H9 (cell line): Measurements from ENCODE around the gene SRPK2. TPM values are rescaled to one million over a fixed set of nuclear protein-coding genes. Genes with fewer than 3 reads are reported as not detected.

Experiments used
- DNase-seq: peaks from one replicate; pipeline ENCODE4 v3.0.0-alpha.2; 2017
- H2AFZ ChIP-seq: one replicate; pipeline ENCODE4 v1.6.1; 2013; ENCODE audit warnings: mild to moderate bottlenecking, low read length, control low read depth, moderate library complexity
- H2AK5ac ChIP-seq: 2 replicates; pipeline ENCODE4 v1.6.1; 2013; ENCODE audit warnings: low read length, control low read depth, mixed read lengths; ENCODE audit not compliant: insufficient read length
- H2BK120ac ChIP-seq: one replicate; pipeline ENCODE4 v1.6.1; 2013; ENCODE audit warnings: low read depth, mild to moderate bottlenecking, low read length, control low read depth, inconsistent platforms; ENCODE audit not compliant: poor library complexity, severe bottlenecking
- H2BK12ac ChIP-seq: 2 replicates; pipeline ENCODE4 v1.6.1; 2013; ENCODE audit warnings: low read length, control low read depth, mixed read lengths, low read depth; ENCODE audit not compliant: insufficient read length
- H2BK15ac ChIP-seq: 2 replicates; pipeline ENCODE4 v1.6.1; 2013; ENCODE audit warnings: low read depth, low read length, control low read depth
- H2BK20ac ChIP-seq: one replicate; pipeline ENCODE4 v1.6.1; 2013; ENCODE audit warnings: low read depth, mild to moderate bottlenecking, low read length, control low read depth, inconsistent platforms; ENCODE audit not compliant: poor library complexity, severe bottlenecking
- H2BK5ac ChIP-seq: 2 replicates; pipeline ENCODE4 v1.6.1; 2013; ENCODE audit warnings: low read length, control low read depth, mixed read lengths; ENCODE audit not compliant: insufficient read length
- H3K14ac ChIP-seq: 2 replicates; pipeline ENCODE4 v1.6.1; 2013; ENCODE audit warnings: low read length, control low read depth; ENCODE audit not compliant: insufficient read depth
- H3K18ac ChIP-seq: 2 replicates; pipeline ENCODE4 v1.6.1; 2013; ENCODE audit warnings: low read depth, mild to moderate bottlenecking, mixed read lengths, low read length, control low read depth; ENCODE audit not compliant: insufficient read length
- H3K23ac ChIP-seq: 2 replicates; pipeline ENCODE4 v1.6.1; 2013; ENCODE audit warnings: low read length, control low read depth, mixed read lengths, low read depth; ENCODE audit not compliant: insufficient read length
- H3K23me2 ChIP-seq: 2 replicates; pipeline ENCODE4 v1.6.1; 2013; ENCODE audit warnings: low read depth, mild to moderate bottlenecking, mixed read lengths, low read length, control low read depth; ENCODE audit not compliant: insufficient read length, poor library complexity, severe bottlenecking
- H3K27ac ChIP-seq: 2 replicates; pipeline ENCODE4 v1.5.1; 2013; ENCODE audit warnings: low read length, control low read depth, mixed read lengths, low read depth; ENCODE audit not compliant: insufficient read length
- H3K27me3 ChIP-seq: 2 replicates; pipeline ENCODE4 v1.6.1; 2013; ENCODE audit warnings: low read length, control low read depth, inconsistent platforms; ENCODE audit not compliant: insufficient read depth
- H3K4ac ChIP-seq: 2 replicates; pipeline ENCODE4 v1.6.1; 2013; ENCODE audit warnings: low read depth, mild to moderate bottlenecking, control low read depth, inconsistent platforms, low read length, moderate library complexity
- H3K4me1 ChIP-seq: 2 replicates; pipeline ENCODE4 v1.6.1; 2013; ENCODE audit warnings: low read length, control low read depth, inconsistent platforms; ENCODE audit not compliant: insufficient read depth
- H3K4me2 ChIP-seq: 2 replicates; pipeline ENCODE4 v1.6.1; 2013; ENCODE audit warnings: low read length, control low read depth, mixed read lengths; ENCODE audit not compliant: insufficient read length, insufficient read depth
- H3K56ac ChIP-seq: 2 replicates; pipeline ENCODE4 v1.6.1; 2013; ENCODE audit warnings: low read depth, mild to moderate bottlenecking, mixed read lengths, low read length, control low read depth; ENCODE audit not compliant: insufficient read length
- H3K79me1 ChIP-seq: 2 replicates; pipeline ENCODE4 v1.6.1; 2013; ENCODE audit warnings: low read depth, mild to moderate bottlenecking, moderate library complexity, low read length, control low read depth, inconsistent platforms; ENCODE audit not compliant: insufficient read depth, poor library complexity, severe bottlenecking
- H3K79me2 ChIP-seq: 2 replicates; pipeline ENCODE4 v1.6.1; 2013; ENCODE audit warnings: low read length, control low read depth, inconsistent platforms; ENCODE audit not compliant: insufficient read depth
- H3K9ac ChIP-seq: 2 replicates; pipeline ENCODE4 v1.6.1; 2013; ENCODE audit warnings: low read length, control low read depth, mixed read lengths; ENCODE audit not compliant: insufficient read length; ENCODE audit errors: extremely low read depth
- H3K9me3 ChIP-seq: one replicate; pipeline ENCODE4 v1.6.1; 2013; ENCODE audit warnings: low read depth, low read length, inconsistent platforms; ENCODE audit not compliant: control insufficient read depth
- H3T11ph ChIP-seq: one replicate; pipeline ENCODE4 v1.6.1; 2013; ENCODE audit warnings: mild to moderate bottlenecking, low read length, control low read depth, inconsistent platforms
- H4K20me1 ChIP-seq: one replicate; pipeline ENCODE4 v1.6.1; 2013; ENCODE audit not compliant: control insufficient read depth, insufficient read length, insufficient read depth
- H4K5ac ChIP-seq: 2 replicates; pipeline ENCODE4 v1.6.1; 2013; ENCODE audit warnings: low read depth, mild to moderate bottlenecking, mixed read lengths, low read length, control low read depth; ENCODE audit not compliant: insufficient read length
- H4K8ac ChIP-seq: replicated peaks from 2 replicates; pipeline ENCODE4 v1.6.1; 2013; ENCODE audit warnings: low read length, control low read depth, mixed read lengths, low read depth; ENCODE audit not compliant: insufficient read length
- H4K91ac ChIP-seq: 2 replicates; pipeline ENCODE4 v1.6.1; 2013; ENCODE audit warnings: low read depth, mild to moderate bottlenecking, moderate library complexity, mixed read lengths, low read length, control low read depth; ENCODE audit not compliant: insufficient read length
- H3K27ac Mint-ChIP-seq, 3 experiments: 2 replicates in 2 of 3; 3 replicates in 1 of 3; pipeline ENCODE4 v1.8.0; 2020 to 2021; ENCODE audit warnings: mixed read lengths in 3 of 3, mild to moderate bottlenecking in 1 of 3, moderate library complexity in 1 of 3
- H3K27me3 Mint-ChIP-seq: 2 replicates; pipeline ENCODE4 v1.8.0; 2021; ENCODE audit warnings: low read depth, mild to moderate bottlenecking, moderate library complexity, mixed read lengths
- H3K36me3 Mint-ChIP-seq, 3 experiments: 2 replicates in 2 of 3; 3 replicates in 1 of 3; pipeline ENCODE4 v1.8.0; 2020 to 2021; ENCODE audit warnings: low read depth in 3 of 3, mixed read lengths in 3 of 3; ENCODE audit not compliant: insufficient read depth in 1 of 3
- H3K4me1 Mint-ChIP-seq, 2 experiments: 2 replicates each; pipeline ENCODE4 v1.8.0; 2020; ENCODE audit warnings: mixed read lengths in 2 of 2
- H3K4me3 Mint-ChIP-seq, 2 experiments: 2 replicates in 1 of 2; 3 replicates in 1 of 2; pipeline ENCODE4 v1.8.0; 2020 to 2021; ENCODE audit warnings: mild to moderate bottlenecking in 2 of 2, mixed read lengths in 2 of 2, moderate library complexity in 1 of 2
- H3K9me3 Mint-ChIP-seq, 2 experiments: 2 replicates in 1 of 2; 3 replicates in 1 of 2; pipeline ENCODE4 v1.8.0; 2020; ENCODE audit warnings: mild to moderate bottlenecking in 2 of 2, mixed read lengths in 2 of 2, moderate library complexity in 1 of 2
- WGBS: extraction: QIAGEN DNeasy Blood & Tissue Kit; methylation state at CpG from one replicate; pipeline ENCODE4 v1.1.7; 2013; ENCODE audit warnings: missing lambda C conversion rate, low lambda C conversion rate, mixed read lengths; ENCODE audit not compliant: insufficient read length; ENCODE audit errors: extremely low coverage; 5-methylcytosine and 5-hydroxymethylcytosine counted together
- total RNA-seq: library from RNA; stranded (reverse); gene quantifications from 2 replicates; pipeline ENCODE4 v1.2.1, GENCODE V29; 2021
- TF ChIP-seq, protein P1 (sequence below): fragments of 200-600 bp; sonication (generic); conservative IDR thresholded peaks from 3 replicates; pipeline ENCODE4 v1.8.0; 2021; ENCODE audit warnings: antibody characterized with exemption, mild to moderate bottlenecking

Gene SRPK2
- total RNA-seq, 1 experiment from 2014 or later: 41.1 TPM

- H2BK15ac ChIP-seq: no peak overlapping the region
- no peak overlapping the region for H3T11ph ChIP-seq
- Mint-ChIP-seq H3K27me3 (no peaks in the 10 kb centered on the region), H3K27ac (no peak overlapping the region), H3K9me3 (no peaks in the 10 kb centered on the region), H3K4me1 (peaks cover 10 to 13% of the 10 kb centered on the region in 2 experiments), H3K4me3 (no peak overlapping the region), H3K36me3 (no peaks in the 10 kb centered on the region)
- no peak overlapping the region for H2BK120ac ChIP-seq
- H3K23me2 ChIP-seq: no peaks in the 10 kb centered on the region
- DNase-seq: no peak
- H3K23ac ChIP-seq: no peak overlapping the region
- H3K9ac ChIP-seq: no peak overlapping the region
- H3K79me1 ChIP-seq: no peaks in the 10 kb centered on the region
- H2BK5ac ChIP-seq: no peak overlapping the region
- no peak overlapping the region for H3K27ac ChIP-seq
- no peak overlapping the region for H3K56ac ChIP-seq
- no peak overlapping the region for H4K91ac ChIP-seq
- no peak overlapping the region for H3K14ac ChIP-seq
- H3K27me3 ChIP-seq: no peaks in the 10 kb centered on the region
- H2AK5ac ChIP-seq: no peak overlapping the region
- H2AFZ ChIP-seq: no peak overlapping the region
- TF ChIP-seq, protein P1, sequence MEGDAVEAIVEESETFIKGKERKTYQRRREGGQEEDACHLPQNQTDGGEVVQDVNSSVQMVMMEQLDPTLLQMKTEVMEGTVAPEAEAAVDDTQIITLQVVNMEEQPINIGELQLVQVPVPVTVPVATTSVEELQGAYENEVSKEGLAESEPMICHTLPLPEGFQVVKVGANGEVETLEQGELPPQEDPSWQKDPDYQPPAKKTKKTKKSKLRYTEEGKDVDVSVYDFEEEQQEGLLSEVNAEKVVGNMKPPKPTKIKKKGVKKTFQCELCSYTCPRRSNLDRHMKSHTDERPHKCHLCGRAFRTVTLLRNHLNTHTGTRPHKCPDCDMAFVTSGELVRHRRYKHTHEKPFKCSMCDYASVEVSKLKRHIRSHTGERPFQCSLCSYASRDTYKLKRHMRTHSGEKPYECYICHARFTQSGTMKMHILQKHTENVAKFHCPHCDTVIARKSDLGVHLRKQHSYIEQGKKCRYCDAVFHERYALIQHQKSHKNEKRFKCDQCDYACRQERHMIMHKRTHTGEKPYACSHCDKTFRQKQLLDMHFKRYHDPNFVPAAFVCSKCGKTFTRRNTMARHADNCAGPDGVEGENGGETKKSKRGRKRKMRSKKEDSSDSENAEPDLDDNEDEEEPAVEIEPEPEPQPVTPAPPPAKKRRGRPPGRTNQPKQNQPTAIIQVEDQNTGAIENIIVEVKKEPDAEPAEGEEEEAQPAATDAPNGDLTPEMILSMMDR: no peak
- H3K4me1 ChIP-seq: no peaks in the 10 kb centered on the region; the same call in 1 of the 2 replicates
- H4K5ac ChIP-seq: no peak overlapping the region
- H3K9me3 ChIP-seq: no peaks in the 10 kb centered on the region
- H3K79me2 ChIP-seq: no peaks in the 10 kb centered on the region
- H4K20me1 ChIP-seq: no peaks in the 10 kb centered on the region
- H2BK12ac ChIP-seq: no peak overlapping the region
- H3K4ac ChIP-seq: no peak overlapping the region
- no peak overlapping the region for H3K4me2 ChIP-seq
- H2BK20ac ChIP-seq: no peak overlapping the region
- no CpG with 5 or more reads among the region's 9 CpGs for WGBS
- no peak overlapping the region for H4K8ac ChIP-seq
- H3K18ac ChIP-seq: no peak overlapping the region
These were observed 118.6 kb downstream of the SRPK2 start for GRCh38 chr7:105270117-105270516.
